Activated CD4-positive, alpha-beta T cell treated with anti-CD3 and anti-CD28 coated beads, Interleukin-2, Interleukin-6, amounts not matched to agents 100 ng/mL and 50 ng/mL, durations not matched to agents 16 hours and 8 hours (primary cell): ENCODE measurements around the gene C2orf68.
A peak's percentile ranks its signal among the peaks of the same experiment; 100 is the strongest.
"Not testable (repeated sequence)": the region's sequence is repeated elsewhere in the genome, so short reads cannot be mapped to it uniquely, and the experiment has no call there.

Source experiments
- DNase-seq: peaks from one replicate; pipeline ENCODE4 v3.0.0-alpha.2; 2020

Gene C2orf68

GRCh38 chr2:85598594-85599340 lies 13.1 kb downstream of the C2orf68 start:
- DNase-seq: no peak

GRCh38 chr2:85597241-85597640 lies 14.6 kb downstream of the C2orf68 start:
- DNase-seq: no peak

GRCh38 chr2:85596486-85597143 lies 15.3 kb downstream of the C2orf68 start:
- DNase-seq: no peak

DNA sequence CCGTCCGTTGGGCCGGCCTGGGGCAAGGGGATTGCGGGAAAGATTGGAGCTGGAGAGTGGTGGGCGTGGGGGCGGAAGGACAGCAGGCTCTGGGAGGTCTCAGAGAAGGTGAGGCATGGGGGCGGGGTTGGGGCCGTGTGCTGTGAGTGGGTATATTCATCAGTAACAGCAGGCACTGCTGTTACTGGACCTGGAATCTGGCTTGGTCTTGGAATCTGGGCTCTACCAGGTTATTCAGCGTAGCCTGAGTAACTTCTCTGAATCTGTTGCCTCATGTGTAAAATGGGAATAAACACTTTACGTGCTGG lies 15.9 kb downstream of the C2orf68 start:
- no peak for DNase-seq

- DNase-seq: peak; percentile 97
Measured at GRCh38 chr2:85595301-85596025, 16.4 kb downstream of the C2orf68 start, which contains the start of gene RNF181. Gene RNF181 (plus strand): TSS chr2:85595745. CDS start chr2:85595764, 19 bp downstream.

- DNase-seq: no peak
Measured at GRCh38 chr2:85594715-85595300, 17.1 kb downstream of the C2orf68 start.

DNA sequence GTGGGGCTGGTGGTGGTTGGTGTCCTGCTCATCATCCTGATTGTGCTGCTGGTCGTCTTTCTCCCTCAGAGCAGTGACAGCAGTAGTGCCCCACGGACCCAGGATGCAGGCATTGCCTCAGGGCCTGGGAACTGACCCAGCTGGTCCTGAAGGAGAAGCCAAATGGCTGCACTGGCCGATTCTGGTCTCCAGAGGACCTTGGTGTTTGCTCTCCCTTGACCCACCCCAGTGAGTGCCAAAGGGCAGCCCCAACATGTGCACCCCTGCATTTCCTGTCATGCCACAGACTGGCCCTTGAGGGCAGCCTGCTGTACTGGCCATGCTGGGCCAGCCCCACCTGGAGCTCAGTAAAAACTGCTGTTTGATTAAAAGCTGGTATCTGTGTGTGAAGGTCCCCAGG lies 18.8 kb downstream of the C2orf68 start:
- no peak for DNase-seq

- not testable (repeated sequence) for DNase-seq
Measured at GRCh38 chr2:85592299-85592698, 19.6 kb downstream of the C2orf68 start.

GRCh38 chr2:85591563-85591962 lies 20.3 kb downstream of the C2orf68 start:
- no peak for DNase-seq

DNA sequence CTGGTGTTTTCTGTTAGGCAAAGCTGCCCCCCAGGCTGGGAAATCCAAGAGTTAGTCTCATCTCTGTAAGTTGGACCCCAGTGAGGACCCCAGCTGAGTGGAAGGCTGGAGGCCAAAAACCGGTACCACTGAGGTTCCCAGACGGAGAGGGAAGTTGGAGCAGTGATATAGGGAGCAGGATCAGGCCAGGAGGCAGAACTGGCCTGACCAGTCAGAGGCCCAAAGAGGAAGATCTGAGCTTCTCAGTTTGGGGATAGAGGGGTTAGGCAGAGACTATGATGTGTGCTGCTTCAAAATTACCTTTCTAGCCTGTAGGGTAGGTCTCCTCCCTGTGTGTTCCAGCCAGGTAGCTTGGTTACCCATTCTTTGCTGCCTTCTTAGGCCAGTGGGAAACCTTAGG lies 20.9 kb downstream of the C2orf68 start:
- no peak for DNase-seq

GRCh38 chr2:85589982-85590791 lies 21.7 kb downstream of the C2orf68 start:
- DNase-seq: no peak

DNA sequence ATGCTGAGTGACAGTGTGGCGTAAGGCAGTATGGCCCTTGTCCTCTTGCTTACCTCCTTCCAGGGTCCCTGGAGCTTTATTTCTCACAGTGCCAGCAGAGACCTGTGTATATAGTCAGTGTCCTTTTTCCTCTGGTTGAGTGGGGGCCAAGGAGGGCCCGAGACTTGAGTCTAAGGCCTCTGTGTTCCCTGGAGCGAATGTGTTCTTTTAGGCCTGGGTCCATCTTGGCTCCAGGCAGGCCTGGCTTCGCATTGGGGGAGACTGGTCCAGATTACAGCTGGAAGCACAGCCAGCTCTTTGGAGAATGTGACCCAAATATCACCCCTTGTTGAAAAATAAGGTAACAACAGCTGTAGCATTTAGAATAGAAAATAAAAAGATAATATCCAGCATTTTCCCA lies 22.7 kb downstream of the C2orf68 start:
- no peak for DNase-seq

GRCh38 chr2:85588645-85589044 lies 23.2 kb downstream of the C2orf68 start:
- no peak for DNase-seq

DNA sequence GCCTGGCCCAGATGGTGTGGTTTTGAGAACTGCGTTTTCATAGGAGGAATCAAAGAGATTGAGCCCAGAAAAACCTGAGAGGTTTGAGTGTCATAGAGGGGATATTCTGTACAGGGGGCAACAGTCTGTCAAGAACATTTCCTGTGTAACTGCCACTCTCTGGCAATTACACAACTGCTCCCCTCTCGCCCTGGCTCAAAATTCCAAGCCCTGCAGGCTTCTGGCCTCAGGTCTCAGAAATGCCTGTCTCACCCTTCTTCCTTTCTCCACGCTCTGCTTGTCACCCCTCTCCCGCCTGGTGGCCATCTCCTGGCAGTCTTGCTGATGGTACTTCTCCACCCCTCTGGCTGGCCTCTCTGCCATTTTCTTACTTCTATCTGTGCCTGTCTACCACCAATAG lies 23.6 kb downstream of the C2orf68 start:
- DNase-seq: no peak

GRCh38 chr2:85585781-85586105 lies 26.1 kb downstream of the C2orf68 start:
- no peak for DNase-seq

GRCh38 chr2:85584857-85585780 lies 26.7 kb downstream of the C2orf68 start:
- peak; percentile 50 for DNase-seq

DNA sequence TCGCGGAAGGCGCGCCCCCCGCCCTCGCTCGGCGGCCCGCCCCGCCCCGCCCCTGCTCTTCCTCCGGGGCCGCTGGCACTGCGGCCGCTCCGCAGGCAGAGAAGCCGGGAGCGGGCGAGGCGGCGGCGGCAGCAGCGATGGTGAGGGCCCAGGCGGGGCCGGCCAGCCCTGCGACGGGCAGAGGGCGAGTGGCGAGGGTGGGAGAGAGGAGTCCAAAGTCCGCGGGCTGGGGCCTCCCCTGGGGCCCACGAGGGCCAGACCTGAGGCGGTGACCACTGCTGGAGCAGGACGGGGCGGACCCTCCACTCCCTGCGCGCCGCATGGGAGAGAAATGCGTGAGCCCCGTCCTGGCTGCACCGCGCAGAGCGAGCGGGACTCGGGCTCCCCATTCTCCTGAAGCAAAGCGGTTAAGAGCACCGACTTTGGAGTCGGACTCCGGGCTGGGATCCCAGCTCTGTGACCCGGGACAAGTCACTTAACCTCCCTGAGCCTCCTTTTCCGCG lies 27.5 kb downstream of the C2orf68 start, which contains the start of gene VAMP5:
VAMP5 (plus strand) TSS at position 78 of the 503 bp plus-strand sequence; CDS start at position 138, 60 bp downstream.
- no peak for DNase-seq

DNA sequence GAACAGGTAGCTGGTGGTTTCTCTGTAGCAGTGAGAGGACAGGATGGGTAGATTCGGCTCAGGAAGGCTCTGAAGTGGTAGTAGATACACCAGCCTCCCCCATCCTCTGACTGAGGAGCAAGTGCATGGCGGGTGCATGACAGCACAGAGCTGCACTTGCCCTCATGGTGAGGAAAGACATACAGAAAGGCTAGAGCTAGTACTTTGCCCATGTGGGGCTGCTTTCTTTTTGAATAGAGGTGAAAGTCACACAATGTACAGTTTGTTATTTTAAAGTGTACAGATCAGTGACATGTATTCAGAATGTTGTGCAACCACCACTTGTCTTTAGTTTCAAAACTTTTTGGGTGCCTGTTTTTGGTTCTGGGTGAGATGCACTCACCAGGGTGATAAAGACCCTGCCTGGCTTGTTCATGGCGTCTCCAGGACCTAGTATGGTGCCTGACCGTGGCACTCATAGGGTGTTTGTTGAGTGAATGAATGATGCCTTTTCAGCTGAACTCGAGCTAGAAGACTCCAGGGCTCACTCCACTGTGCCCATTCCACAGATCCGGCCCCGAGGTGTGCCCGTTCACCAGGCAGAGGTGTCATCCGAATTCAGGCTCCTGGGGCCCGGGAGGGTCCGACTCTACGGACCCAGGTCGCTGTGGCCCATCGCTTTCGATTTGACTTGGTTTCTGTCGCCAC lies 28.1 kb downstream of the C2orf68 start:
- peak; percentile 47 for DNase-seq

- DNase-seq: no peak
Measured at GRCh38 chr2:85582492-85582891, 29.4 kb downstream of the C2orf68 start.

- no peak for DNase-seq
Measured at GRCh38 chr2:85580206-85580605, 31.7 kb downstream of the C2orf68 start.
